Gastroesophageal sphincter (tissue), 3 donors: Measurements from ENCODE around the gene PARP12.

ENCODE experiments used
- CTCF ChIP-seq, 4 experiments: fragments of 200-600 bp in 2 of 4; fragments of 450-650 bp in 2 of 4; sonication (generic) in 1 of 4; IDR thresholded peaks; one replicate each; pipeline ENCODE4 v1.5.1; 2017 to 2019; ENCODE audit warnings: antibody characterized with exemption in 4 of 4, mild to moderate bottlenecking in 2 of 4, moderate library complexity in 2 of 4
- EP300 ChIP-seq: sonication (generic); formaldehyde crosslinking; IDR thresholded peaks from one replicate; pipeline ENCODE4 v1.6.1; 2017; ENCODE audit warnings: antibody characterized with exemption, mild to moderate bottlenecking
- POLR2A ChIP-seq, 2 donors: fragments of 450-650 bp; IDR thresholded peaks; one replicate each; pipeline ENCODE4 v1.6.1; 2017; ENCODE audit warnings: antibody characterized with exemption in 2 of 2, mild to moderate bottlenecking in 2 of 2, moderate library complexity in 1 of 2

- no peak for TF ChIP-seq CTCF (IDR thresholded peaks at IDR 0.05)
- TF ChIP-seq EP300, result no peak
- TF ChIP-seq POLR2A (IDR thresholded peaks at IDR 0.05), result no peak
Observed at GRCh38 chr7:140058517-140058916, 4.2 kb downstream of the PARP12 start.
